ENCODE data around the gene BANF2.

- TF ChIP-seq, protein P1, sequence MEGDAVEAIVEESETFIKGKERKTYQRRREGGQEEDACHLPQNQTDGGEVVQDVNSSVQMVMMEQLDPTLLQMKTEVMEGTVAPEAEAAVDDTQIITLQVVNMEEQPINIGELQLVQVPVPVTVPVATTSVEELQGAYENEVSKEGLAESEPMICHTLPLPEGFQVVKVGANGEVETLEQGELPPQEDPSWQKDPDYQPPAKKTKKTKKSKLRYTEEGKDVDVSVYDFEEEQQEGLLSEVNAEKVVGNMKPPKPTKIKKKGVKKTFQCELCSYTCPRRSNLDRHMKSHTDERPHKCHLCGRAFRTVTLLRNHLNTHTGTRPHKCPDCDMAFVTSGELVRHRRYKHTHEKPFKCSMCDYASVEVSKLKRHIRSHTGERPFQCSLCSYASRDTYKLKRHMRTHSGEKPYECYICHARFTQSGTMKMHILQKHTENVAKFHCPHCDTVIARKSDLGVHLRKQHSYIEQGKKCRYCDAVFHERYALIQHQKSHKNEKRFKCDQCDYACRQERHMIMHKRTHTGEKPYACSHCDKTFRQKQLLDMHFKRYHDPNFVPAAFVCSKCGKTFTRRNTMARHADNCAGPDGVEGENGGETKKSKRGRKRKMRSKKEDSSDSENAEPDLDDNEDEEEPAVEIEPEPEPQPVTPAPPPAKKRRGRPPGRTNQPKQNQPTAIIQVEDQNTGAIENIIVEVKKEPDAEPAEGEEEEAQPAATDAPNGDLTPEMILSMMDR (IDR thresholded peaks at IDR 0.05), result no peak
- TF ChIP-seq EZH2 (IDR thresholded peaks at IDR 0.05), result no peak
Measured at GRCh38 chr20:17775600-17775999, 75.8 kb downstream of the BANF2 start.
